ENCODE results near the gene LGR4.
"Not testable (repeated sequence)": the region's sequence is repeated elsewhere in the genome, so short reads cannot be mapped to it uniquely, and the experiment has no call there.

Gene LGR4

DNA sequence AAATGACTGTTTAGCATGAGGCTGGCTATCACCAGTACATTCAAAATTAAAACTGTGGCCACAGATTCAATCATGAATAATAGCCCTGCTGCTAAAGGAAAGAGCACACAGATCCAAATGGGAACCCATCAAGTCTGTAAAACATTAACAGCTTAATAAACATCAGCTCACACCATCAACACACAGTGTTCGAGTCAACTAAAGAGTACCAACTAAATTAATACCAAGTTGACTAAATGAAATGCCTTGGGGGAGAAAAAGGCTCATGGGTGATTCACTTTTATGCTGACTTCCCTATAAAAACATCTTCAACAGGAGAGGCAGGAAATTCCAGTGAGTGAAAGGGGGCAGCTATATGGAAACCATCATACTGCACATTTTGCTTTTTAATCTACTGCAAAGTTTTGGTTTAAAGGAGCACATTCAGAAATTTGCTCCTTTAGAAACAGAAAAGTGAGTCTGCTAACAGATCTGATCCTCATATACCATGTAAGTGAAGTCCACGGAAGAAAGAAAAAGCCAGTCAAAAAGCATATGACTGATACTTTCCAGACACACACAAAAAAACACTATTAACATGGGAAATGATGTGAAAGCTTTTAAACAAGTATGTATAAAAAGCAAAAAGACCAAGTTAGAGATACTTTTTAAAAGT is 16.3 kb downstream of the LGR4 start:
- no peak for DNase-seq

DNA sequence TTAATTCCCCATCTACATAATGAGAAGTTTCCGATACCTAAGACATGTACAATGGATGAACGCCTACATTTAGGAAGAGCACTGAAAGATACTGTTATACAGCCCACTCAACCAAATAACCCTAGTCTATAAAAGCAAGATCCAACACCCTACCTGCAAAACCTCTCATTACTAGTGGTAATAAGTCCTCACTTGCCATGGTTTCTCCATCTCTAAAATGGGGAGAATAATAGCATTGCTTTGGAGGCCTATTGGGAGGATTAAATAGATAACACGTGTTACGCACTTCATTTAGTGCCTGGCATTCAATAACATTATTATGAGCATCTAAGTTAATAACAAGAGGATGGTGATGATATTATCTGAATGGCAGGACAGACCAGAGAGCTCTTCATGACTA is 16.9 kb downstream of the LGR4 start:
- DNase-seq = no peak

DNA sequence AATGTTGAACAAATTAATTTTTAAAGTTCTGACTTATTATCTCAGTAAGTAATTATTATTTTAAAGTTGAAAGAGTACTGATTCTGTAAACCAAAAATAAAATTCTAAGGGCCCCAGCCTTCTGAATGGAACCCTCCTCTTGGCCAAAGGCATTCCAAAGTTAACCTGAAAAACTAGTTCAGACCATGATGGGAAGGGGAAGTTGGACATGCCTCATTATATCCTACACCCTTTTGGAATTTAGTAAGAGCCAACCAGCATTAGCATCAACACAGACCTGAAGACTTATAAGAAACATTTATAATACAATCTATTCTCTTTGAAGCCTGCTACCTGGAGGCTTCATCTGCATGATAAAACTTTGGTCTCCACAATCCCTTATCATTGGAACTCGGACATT is 18.9 kb downstream of the LGR4 start:
- no peak for DNase-seq

DNA sequence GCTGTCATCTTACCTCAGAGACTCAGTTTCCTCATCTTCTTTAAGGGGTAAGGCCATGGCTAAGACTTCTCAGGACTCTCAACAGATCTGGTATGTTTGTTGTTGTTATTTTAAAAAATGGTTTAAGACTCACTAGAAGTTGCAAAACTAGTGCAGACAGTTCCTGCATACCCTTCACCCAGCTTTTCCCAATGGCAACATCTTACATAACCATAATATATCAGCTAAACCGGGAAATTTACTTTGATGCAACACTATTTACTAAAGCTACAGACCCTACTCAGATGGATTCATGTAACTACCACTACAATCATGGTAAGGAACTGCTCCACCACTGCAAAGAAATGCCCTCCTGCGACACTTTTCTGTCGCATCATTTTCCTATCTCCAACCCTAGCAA is 20.4 kb downstream of the LGR4 start:
- DNase-seq = no peak

DNA sequence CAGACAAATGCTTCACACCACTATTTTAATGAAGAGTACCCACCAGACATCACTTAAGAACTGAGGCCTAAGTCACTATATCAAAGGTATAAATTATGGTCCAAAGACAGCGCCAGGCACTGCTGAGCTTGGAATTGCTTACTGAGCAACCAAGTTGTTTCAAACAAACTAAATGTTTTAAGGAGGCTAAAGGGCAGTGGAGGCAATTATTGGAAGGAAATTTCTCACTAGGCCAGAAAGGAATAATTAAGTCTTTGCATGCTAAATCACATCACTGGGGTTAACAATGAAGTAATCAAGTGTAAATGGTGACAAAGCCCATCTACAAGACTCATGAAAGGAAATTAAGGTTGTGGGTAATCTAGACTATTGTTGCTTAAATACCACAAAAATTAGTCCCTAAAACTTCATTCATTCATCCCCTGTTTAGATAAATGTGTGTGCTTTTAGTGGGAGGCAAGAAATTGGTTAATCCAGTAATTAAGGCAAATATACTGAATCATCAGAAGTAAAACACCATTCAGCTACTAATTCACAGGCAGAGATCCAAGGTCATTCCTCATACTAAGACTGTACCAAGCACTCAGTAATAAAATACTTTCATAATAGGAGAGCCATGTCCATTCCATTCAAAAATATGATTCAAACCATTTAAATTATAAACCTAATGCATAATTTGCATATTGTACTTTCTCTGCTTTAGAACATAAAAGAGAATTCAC is 21.2 kb downstream of the LGR4 start:
- no peak for DNase-seq

DNA sequence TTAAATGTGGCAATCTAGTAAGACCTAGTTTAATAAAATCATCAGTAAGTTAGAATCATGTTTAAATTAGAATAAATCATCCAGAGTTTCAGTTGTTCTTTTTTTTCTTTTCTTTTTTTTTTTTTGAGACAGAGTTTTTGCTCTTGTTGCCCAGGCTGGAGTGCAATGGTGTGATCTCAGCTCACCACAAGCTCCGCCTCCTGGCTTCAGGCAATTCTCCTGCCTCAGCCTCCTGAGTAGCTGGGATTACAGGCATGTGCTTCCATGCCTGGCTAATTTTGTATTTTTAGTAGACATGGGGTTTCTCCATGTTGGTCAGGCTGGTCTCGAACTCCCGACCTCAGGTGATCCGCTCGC is 24.4 kb downstream of the LGR4 start:
- not testable (repeated sequence) for DNase-seq

DNA sequence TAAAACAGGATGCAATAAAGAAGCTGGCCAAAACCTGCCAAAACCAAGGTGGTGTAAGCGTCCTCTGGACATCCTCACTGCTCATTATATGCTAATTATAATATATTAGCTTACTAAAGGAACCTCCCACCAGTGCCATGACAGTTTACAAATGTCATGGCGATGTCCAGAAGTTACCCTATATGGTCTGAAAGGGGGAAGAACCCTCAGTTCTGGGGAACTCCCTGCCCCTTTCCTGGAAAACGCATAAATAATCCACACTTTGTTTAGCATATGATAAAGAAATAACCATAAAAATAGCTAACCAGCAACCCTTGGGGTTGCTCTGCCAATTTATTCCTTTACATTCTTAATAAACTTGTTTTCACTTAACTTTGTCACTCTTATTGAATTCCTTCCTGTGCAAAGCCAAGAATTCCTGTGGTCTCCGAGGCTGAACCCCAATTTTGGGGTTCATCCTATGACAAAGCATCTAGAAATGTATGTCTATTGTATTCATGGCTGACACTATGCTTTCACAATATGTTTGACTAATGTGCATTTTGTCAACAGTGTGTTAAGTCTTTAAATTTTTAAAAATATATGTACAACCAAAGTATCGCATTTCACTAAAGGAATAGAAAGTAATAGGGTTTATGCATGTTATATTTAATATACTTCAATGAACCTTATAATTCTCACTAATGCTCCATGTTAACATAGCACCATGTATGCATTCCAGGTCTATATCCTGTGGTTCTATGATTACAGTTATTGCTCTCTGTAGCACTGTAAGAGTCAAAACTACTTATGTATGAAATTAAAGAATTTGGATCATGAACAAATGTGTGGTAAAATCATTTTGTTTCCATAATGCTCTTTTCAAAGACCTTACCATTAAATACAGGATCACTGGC is 25.1 kb downstream of the LGR4 start:
- no peak for DNase-seq

DNA sequence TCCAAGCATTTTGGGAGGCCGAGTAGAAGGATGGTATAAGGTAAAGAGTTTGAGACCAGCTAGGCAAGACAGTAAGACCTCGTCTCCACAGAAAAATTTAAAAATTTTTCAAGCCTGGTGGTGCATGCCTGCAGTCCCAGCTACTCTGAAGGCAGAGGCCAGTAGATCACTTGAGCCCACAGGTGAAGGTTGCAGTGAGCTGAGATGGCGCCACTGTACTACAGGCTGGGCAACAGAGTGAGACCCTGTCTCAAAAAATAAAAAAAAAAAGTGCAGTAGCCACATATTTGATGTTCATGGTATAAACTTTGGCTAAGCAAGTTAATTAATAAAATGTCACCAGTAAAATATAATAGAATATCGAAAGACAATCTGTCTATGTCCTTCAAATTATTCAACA is 27.0 kb downstream of the LGR4 start:
- no peak for DNase-seq

DNA sequence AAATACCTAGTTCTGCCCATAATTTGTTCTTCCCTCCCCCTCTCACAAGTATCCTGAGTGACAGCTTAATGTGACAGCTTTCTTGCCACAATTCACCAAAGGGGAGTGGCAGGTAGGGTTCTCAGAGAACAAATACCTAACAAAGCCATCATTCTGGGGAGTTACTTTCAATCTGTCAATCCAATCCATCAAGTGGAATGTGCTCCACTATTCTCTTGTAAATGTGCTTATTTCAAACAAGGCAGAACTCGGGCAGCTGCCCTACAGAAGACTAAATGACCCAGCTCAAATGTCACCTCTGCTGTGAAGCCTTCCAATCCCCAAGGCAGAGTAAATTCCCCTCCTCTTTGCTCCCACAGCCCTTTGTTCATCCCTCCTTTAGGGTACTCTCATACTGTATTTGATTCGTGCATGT is 27.8 kb downstream of the LGR4 start:
- DNase-seq = peak; percentile 88

DNA sequence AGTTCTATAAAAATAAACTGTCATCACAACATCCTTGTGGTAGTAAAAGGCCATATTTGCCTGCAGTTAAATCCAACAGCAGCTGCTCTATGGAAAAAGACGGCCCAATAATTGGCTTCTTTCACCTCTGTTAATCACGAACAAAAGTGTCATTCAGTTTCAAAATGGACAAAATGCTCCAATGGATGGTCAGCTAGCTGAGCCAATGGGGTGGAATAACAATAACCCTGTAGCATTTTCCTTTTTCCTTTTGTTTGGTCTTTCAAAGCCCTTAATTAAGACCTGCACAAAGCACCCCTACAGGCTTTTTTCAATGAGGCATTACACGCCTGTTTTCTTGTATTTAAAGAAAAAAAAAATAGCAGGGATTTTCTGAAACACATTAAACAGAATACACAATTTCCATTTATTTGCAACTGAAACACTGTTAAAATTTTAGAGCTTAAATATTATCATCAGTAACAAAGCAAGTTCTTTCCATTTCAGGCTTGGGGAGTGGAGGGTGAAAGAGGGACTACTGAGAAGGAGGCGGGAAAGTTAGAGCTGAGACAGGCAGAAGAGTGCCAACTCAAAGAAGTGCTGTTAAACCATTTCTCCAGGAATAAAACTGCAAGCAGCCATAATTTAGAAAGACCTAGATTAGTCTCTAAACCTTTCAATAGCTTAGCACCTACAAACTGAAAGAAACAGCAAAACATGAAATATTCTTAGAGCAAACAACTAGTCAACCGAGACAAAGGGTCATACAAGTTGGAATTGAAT is 28.7 kb downstream of the LGR4 start:
- peak; percentile 94 for DNase-seq

DNA sequence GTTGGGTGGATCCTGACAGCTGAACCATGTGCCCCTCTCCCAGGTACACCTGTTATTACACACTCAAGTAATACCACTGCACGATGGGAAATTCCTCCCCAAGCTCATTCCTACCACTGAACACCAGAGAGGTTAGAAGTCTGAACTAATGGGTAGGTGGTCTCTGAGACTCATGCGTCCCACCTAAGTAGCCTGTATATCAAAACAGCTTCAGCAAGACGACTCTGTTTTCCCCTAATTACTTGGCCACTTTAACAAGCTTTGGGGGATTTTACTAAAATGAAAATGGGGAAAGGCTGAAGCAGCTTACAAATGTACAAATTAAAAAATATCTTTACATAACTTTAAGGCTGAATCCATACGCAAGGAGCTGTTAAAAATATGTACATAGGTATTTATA is 29.4 kb downstream of the LGR4 start:
- peak; percentile 63 for DNase-seq

DNA sequence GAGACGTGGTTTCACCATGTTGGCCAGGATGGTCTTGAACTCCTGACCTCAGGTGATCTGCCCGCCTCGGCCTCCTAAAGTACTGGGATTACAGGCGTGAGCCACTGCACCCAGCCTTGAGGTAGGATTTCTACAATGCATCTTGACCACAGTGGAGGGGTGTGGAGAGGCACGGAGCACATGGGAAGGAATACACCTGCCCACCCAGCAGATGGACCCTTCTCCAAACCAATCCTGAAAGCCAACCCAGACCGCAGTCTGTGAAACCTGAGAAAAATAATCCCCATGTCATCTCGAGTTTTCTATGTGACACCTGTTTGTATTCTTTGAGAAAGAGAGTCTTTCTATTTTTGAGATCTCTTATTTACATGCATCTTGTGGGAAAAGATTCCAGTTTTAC is 32.5 kb downstream of the LGR4 start:
- no peak for DNase-seq

DNA sequence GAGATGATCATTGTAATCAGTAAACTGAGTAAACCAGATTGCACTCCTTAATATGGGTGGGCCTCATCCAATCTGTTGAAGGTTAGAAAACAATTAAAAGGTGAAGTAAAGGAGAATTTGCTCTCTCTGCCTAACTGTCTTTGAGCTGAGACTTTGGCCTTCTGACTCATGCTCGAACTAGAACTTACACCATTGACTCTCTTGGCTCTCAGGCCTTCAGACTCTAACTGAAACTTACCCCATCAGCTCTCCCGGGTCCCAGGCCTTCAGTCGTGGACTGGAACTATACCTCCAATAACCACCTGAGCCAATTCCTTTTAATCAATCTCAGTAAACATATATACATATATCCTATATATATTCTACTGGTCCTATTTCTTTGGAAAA is 34.0 kb downstream of the LGR4 start:
- DNase-seq = no peak

DNA sequence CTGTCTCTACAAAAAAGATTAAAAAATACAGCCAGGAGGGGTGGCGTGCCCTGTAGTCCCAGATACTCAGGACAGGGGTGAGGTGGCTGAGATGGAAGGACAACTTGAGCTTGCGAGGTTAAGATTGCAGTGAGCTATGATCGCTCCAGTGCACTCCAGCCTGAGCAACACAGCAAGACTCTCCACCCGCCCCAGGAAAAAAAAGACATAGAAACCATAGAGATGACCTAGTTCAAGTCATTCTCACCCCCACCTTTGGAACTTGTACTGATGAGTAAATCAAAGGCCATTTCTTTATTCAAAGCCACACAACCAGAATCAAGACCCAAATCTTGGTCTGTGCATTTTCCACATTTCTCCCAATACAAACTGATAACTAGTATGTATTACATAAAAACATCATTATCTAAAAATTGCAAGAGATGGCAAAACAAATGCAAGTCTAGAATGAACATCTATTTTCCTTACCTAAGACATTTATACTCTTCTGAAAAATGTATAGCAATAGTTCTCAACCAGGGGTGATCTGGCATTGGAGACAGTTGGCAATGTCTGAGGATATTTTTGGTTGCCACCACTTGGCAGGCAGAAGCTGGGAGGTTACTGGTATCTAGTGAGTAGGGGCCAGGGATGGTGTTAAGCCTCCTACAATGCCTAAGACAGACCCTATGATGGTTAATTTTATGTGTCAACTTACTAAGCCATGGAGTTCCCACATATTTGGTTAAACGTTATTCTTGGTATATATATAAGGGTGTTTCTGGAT is 34.6 kb downstream of the LGR4 start:
- peak; percentile 77 for DNase-seq

DNA sequence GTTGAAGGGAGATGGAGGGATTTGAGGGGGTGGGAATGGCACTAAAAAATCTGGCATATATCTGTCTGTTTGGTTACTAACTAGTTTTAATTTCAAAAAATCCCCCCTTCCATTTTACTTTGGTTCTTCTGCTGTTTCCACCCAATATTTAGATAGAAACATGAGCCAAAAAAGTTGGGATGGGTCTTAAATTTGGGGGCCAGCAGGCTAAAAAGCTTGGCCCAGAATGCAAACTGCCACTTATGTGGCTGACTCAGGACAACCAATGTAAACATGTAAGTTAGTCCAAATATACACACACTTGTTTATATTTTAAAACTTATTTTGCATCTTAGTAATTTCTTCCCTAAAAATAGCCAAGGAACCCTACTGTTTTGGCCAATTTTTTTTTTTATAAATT is 35.7 kb downstream of the LGR4 start:
- no peak for DNase-seq

DNA sequence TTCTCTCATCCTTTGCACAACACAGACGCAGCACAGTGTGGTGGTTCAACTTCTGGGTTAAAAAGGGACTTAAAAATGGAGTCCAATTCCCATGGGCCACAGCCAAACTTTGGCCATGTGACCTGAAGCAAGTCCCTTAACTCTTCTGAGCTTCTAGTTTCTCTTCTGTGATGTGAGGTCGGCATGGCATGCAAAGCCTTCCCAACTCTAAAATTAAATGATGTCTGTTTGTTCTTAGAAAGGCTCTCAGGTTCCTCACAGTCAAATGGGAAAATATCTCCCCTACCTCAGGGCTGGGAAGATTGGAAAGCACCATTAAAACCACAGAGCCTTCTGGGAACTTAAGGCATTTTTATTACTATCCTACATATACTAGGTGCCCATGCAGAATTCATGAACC is 38.8 kb downstream of the LGR4 start:
- no peak for DNase-seq

DNA sequence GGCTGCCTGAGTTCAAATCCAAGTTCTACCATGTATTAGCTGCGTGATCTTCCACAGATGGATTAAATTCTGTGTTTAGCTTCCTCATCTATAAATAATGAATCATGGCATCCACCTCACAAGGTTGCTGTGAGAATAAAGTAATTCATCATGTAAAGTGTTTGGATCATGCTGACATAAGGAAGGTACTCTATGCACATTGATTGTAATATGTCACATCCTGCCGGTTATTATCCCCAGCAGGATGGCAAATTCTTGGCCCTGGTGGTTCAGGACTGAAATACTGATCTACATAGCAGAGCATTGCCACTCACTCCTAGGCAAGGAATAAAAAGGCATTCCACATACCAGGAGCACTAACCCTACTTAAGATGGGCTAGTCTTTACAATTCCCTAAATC is 40.8 kb downstream of the LGR4 start:
- no peak for DNase-seq

DNA sequence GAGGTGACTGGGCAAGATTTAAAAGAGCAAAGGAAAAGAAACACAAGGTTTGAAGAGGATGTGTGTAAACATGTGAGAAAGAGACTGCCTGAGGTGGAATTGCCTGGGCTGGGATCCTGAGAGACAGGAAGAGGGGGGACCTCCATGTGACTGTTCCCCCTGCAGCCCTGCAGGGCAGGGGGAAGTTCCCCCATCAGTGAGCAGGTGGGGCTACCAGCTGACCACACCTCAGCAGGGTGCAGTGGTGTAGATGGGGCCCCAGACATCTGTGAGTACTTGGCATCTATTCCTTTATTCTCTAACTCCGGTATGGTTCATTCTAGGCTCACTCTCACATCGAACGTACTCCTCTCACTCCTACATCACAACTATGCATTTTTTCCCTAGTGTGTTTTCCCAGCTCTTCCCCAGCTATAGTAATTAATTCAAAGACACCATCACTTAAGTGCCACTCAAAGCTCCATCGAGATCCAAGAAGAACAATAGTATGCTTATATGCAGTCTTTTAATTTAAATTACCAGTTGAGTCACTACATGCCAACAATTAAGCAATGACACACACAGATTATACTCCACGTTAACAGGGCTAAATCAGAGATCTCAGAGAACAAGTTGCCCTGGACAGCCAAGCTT is 42.7 kb downstream of the LGR4 start:
- DNase-seq = peak; percentile 49

DNA sequence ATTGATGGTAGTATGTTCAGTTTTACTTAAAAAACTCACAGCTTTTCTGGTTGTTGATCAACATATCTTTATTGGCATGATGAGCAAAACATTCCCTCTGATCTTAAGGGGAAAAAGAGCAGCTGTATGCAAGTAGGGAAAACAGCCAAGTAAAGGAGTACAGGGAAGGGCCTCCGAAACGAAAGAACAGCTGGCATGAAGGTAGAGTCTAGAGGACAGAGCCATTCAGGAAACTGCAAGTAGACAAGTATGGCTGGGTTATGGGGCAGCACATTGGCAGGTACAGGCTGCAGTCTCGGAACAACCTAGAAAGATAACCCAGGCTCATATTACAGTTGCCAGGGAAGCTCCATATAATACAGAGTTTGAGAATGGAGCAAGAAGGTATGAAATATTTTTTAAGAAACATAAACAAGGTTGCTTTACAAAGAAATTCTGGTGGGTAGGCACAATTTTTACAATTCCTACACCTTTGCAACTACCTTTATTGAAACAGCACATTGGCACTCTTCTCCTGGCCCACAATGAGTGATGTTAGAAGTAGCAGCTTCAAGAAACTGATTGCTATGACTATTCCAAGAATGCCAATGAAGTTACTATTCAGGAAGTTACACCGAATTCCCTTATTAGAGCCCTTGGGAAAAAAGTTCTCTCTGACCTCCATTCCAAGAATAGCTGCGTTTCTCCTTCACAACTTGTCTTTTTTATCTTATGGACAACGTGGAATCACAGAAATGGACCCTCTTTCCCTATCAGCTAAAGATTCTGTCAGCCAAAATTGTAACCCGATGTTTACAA is 45.2 kb downstream of the LGR4 start:
- DNase-seq = no peak

DNA sequence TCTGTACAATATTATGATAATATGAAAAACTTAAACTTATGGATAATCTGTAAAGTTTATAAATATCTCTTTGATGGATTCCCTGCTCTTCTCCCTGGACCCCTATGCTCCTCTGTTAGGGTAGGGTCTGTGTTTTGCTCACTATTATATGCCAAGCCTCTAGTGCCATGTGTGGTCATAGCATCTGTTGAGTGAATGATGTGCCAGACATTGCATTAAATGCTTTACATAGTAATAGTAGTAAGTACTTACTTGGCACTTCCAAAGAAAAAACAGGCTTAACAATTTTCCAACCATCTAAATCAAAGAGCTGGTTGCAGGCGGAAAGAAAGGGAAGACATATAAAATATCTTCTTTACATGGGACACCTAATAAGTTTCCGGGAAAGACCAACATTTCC is 46.8 kb downstream of the LGR4 start:
- no peak for DNase-seq

DNA sequence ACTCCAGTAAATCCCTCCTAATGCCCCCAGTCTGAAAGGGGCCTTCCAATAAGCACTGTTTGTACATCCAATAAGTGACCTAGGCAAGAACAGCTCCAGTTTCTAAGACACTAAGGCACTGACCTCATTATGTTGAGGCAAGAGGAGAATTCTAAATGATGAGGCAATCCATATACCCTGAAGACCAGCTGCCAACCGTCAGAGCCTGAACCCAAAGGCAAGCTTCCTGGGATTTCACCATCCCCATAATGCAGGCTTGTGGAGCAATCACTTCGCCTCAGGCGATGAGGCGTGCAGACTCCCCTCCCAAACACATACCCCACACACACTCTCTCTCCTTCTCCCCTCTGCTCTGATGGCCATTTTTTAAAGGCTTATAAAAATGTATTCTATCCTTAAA is 49.5 kb downstream of the LGR4 start:
- peak; percentile 94 for DNase-seq

All from eye (tissue), 1 donor.